A549 (cell line): ENCODE measurements around the gene KCNH4. TPM values are rescaled to one million over a fixed set of nuclear protein-coding genes. Genes with fewer than 3 reads are reported as not detected.

Experiments
- ATAC-seq, 2 experiments: fragments of 200-7000 bp in 1 of 2; fragments of >200 bp in 1 of 2; cut with Nextera tagmentation in 1 of 2; cut with Tn5 transposase in 1 of 2; 3 replicates each; pipeline versions ENCODE4 v1.8.0 to v1.9.1; 2018 to 2020; ENCODE audit warnings: mild to moderate bottlenecking in 1 of 2, moderate library complexity in 1 of 2
- CTCF ChIA-PET: fragments of 300-600 bp; sonication (Branson Sonifier 250); formaldehyde crosslinking; extraction: SDS; loops from one replicate; lab custom pipeline; 2021; ENCODE audit warnings: antibody characterized with exemption, inconsistent platforms; lab: Yijun Ruan, JAX
- POLR2A ChIA-PET: fragments of 350-600 bp; formaldehyde crosslinking; extraction: SDS; loops from one replicate; lab custom pipeline; 2021; ENCODE audit warnings: antibody characterized with exemption, inconsistent platforms; lab: Yijun Ruan, JAX
- DNase-seq, 2 experiments: peaks; one replicate each; pipeline versions ENCODE4 v3.0.0 to v3.0.0-alpha.2; 2011 to 2016; ENCODE audit warnings: low read depth in 1 of 2, low spot score in 1 of 2
- FAIRE-seq: peaks from 2 replicates; lab custom pipeline; 2011; peaks lifted over from hg19 to GRCh38; lab: Jason Lieb, UNC
- H3K27ac ChIP-seq, 2 experiments: fragments of >200 bp; sonication (Bioruptor Twin); formaldehyde crosslinking; 3 replicates each; pipeline ENCODE4 v1.5.1; 2016 to 2017
- H3K4me1 ChIP-seq: fragments of >200 bp; sonication (Bioruptor Twin); formaldehyde crosslinking; 3 replicates; pipeline ENCODE4 v1.6.1; 2016
- H3K4me2 ChIP-seq: fragments of >200 bp; sonication (Bioruptor Twin); formaldehyde crosslinking; 3 replicates; pipeline ENCODE4 v1.6.1; 2016
- H3K4me3 ChIP-seq: fragments of >200 bp; sonication (Bioruptor Twin); formaldehyde crosslinking; 3 replicates; pipeline ENCODE4 v1.5.1; 2016
- H3K9me3 ChIP-seq: fragments of >200 bp; sonication (Bioruptor Twin); formaldehyde crosslinking; 3 replicates; pipeline ENCODE4 v1.6.1; 2016
- CBX8 ChIP-seq: fragments of 200-600 bp; sonication (generic); IDR thresholded peaks from 2 replicates; pipeline ENCODE4 v1.6.1; 2016
- EHF ChIP-seq: fragments of 250-450 bp; sonication (Bioruptor Pico); IDR thresholded peaks from 2 replicates; pipeline ENCODE4 v1.5.0; 2020; ENCODE audit warnings: mild to moderate bottlenecking
- EHMT2 ChIP-seq: fragments of 200-600 bp; sonication (generic); IDR thresholded peaks from 2 replicates; pipeline ENCODE4 v1.6.1; 2016; ENCODE audit warnings: antibody characterized with exemption, low read depth, mild to moderate bottlenecking, moderate library complexity
- EP300 ChIP-seq, 2 experiments: fragments of >200 bp; sonication (Bioruptor Twin); formaldehyde crosslinking; IDR thresholded peaks; 2 replicates in 1 of 2; 3 replicates in 1 of 2; pipeline ENCODE4 v1.6.1; 2016 to 2017
- ESRRA ChIP-seq: fragments of 150-350 bp; IDR thresholded peaks from 2 replicates; pipeline ENCODE4 v1.6.1; 2014; ENCODE audit warnings: mild to moderate bottlenecking, low read length, borderline replicate concordance
- FOXS1 ChIP-seq: fragments of 250-450 bp; sonication (Bioruptor Pico); IDR thresholded peaks from 2 replicates; pipeline ENCODE4 v1.5.0; 2020; ENCODE audit warnings: mild to moderate bottlenecking, moderate library complexity
- HEYL ChIP-seq: fragments of 250-450 bp; sonication (Bioruptor Pico); IDR thresholded peaks from 2 replicates; pipeline ENCODE4 v1.8.0; 2021; ENCODE audit warnings: mild to moderate bottlenecking, moderate library complexity
- MAFK ChIP-seq: fragments of 450-650 bp; IDR thresholded peaks from 2 replicates; pipeline ENCODE4 v1.6.1; 2014; ENCODE audit not compliant: partially characterized antibody
- MAZ ChIP-seq: fragments of 150-350 bp; IDR thresholded peaks from 2 replicates; pipeline ENCODE4 v1.6.1; 2014; ENCODE audit warnings: antibody characterized with exemption, low read depth, low read length, borderline replicate concordance
- POLR2A ChIP-seq: IDR thresholded peaks from 2 replicates; pipeline ENCODE4 v1.6.1; 2012; ENCODE audit warnings: mild to moderate bottlenecking, low read length
- RNF2 ChIP-seq: fragments of 200-600 bp; sonication (generic); IDR thresholded peaks from 2 replicates; pipeline ENCODE4 v1.6.1; 2016; ENCODE audit warnings: low read depth, mild to moderate bottlenecking, antibody characterized with exemption, moderate library complexity, borderline replicate concordance
- SMC3 ChIP-seq: fragments of >200 bp; sonication (Bioruptor Twin); formaldehyde crosslinking; IDR thresholded peaks from 3 replicates; pipeline ENCODE4 v1.6.1; 2018; ENCODE audit warnings: inconsistent platforms
- TFCP2L1 ChIP-seq: fragments of 250-450 bp; sonication (Bioruptor Pico); IDR thresholded peaks from 2 replicates; pipeline ENCODE4 v1.5.0; 2021; ENCODE audit warnings: mild to moderate bottlenecking
- WGBS: methylation state at CpG from one replicate; pipeline ENCODE4 v1.1.6; 2017; ENCODE audit errors: missing lambda C conversion rate; 5-methylcytosine and 5-hydroxymethylcytosine counted together
- polyA plus RNA-seq, 4 experiments: library from polyadenylated mRNA; depleted of rRNA in 3 of 4; stranded (reverse); fragments of >200 nt; fragmentation: RNase III in 1 of 4; extraction: RNeasy Plus Mini Kit Qiagen cat#74134 plus additional on column Dnase treatment in 1 of 4; gene quantifications; 2 replicates in 3 of 4; 3 replicates in 1 of 4; pipeline ENCODE4 v1.2.3, GENCODE V29; 2011 to 2017
- TF ChIP-seq, protein P1 (sequence below): fragments of 200-600 bp; sonication (generic); IDR thresholded peaks from 2 replicates; pipeline ENCODE4 v1.6.1; 2016; ENCODE audit warnings: antibody characterized with exemption, mild to moderate bottlenecking, moderate library complexity
- TF ChIP-seq, protein P2 (sequence below): fragments of >200 bp; sonication (Bioruptor Twin); formaldehyde crosslinking; IDR thresholded peaks from 3 replicates; pipeline ENCODE4 v1.5.1; 2016
- TF ChIP-seq, protein P3 (sequence below): fragments of 250-450 bp; sonication (Bioruptor Pico); IDR thresholded peaks from 2 replicates; pipeline ENCODE4 v1.5.0; 2021; ENCODE audit warnings: mild to moderate bottlenecking, moderate library complexity, borderline replicate concordance
- TF ChIP-seq, protein P4 (sequence below): IDR thresholded peaks from 2 replicates; pipeline ENCODE4 v1.6.1; 2012; ENCODE audit warnings: low read depth, borderline replicate concordance
- TF ChIP-seq, protein P5 (sequence below): IDR thresholded peaks from 2 replicates; pipeline ENCODE4 v1.6.1; 2012

Gene KCNH4
- polyA plus RNA-seq, 2 of the 4 experiments (the other 2 are of a cell fraction): 0.25 to 0.37 TPM

DNA sequence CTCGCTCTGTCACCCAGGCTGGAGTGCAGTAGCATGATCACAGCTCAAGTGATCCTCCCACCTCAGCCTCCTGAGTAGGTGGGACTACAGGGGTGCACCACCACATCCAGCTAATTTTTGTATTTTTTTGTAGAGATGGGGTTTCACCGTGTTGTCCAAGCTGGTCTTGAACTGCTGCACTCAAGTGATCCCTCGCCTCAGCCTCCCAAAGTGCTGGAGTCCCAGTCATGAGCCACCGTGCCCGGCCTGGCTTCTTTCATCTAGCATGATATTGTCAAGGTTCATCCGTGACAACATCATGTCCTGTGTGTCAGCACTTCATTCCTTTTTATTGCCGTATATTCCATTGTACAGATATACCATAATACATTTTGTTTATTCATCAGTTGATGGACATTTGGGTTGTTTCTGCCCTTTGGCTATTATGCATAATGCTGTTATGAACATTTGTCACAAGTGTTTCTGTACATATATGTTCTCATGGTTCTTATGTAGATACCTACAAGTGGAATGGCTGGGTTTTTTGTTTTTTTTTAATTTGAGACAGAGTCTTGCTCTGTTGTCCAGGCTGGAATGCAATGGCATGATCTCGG is 16.7 kb upstream of the KCNH4 start:
- ATAC-seq (no peak), FAIRE-seq (no peak), DNase-seq (no peak)
- TF ChIP-seq TFCP2L1 (CRISPR knock-in tag): no peak
- no peak for TF ChIP-seq RNF2
- no peak for TF ChIP-seq EHMT2
- TF ChIP-seq, protein P1, sequence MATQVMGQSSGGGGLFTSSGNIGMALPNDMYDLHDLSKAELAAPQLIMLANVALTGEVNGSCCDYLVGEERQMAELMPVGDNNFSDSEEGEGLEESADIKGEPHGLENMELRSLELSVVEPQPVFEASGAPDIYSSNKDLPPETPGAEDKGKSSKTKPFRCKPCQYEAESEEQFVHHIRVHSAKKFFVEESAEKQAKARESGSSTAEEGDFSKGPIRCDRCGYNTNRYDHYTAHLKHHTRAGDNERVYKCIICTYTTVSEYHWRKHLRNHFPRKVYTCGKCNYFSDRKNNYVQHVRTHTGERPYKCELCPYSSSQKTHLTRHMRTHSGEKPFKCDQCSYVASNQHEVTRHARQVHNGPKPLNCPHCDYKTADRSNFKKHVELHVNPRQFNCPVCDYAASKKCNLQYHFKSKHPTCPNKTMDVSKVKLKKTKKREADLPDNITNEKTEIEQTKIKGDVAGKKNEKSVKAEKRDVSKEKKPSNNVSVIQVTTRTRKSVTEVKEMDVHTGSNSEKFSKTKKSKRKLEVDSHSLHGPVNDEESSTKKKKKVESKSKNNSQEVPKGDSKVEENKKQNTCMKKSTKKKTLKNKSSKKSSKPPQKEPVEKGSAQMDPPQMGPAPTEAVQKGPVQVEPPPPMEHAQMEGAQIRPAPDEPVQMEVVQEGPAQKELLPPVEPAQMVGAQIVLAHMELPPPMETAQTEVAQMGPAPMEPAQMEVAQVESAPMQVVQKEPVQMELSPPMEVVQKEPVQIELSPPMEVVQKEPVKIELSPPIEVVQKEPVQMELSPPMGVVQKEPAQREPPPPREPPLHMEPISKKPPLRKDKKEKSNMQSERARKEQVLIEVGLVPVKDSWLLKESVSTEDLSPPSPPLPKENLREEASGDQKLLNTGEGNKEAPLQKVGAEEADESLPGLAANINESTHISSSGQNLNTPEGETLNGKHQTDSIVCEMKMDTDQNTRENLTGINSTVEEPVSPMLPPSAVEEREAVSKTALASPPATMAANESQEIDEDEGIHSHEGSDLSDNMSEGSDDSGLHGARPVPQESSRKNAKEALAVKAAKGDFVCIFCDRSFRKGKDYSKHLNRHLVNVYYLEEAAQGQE: no peak
- no peak for TF ChIP-seq ESRRA
- no peak for TF ChIP-seq MAZ
- TF ChIP-seq SMC3: no peak
- no peak for TF ChIP-seq HEYL (CRISPR knock-in tag)
- TF ChIP-seq FOXS1 (CRISPR knock-in tag): no peak
- TF ChIP-seq EP300 (IDR thresholded peaks at IDR 0.05): no peak
- TF ChIP-seq, protein P2, sequence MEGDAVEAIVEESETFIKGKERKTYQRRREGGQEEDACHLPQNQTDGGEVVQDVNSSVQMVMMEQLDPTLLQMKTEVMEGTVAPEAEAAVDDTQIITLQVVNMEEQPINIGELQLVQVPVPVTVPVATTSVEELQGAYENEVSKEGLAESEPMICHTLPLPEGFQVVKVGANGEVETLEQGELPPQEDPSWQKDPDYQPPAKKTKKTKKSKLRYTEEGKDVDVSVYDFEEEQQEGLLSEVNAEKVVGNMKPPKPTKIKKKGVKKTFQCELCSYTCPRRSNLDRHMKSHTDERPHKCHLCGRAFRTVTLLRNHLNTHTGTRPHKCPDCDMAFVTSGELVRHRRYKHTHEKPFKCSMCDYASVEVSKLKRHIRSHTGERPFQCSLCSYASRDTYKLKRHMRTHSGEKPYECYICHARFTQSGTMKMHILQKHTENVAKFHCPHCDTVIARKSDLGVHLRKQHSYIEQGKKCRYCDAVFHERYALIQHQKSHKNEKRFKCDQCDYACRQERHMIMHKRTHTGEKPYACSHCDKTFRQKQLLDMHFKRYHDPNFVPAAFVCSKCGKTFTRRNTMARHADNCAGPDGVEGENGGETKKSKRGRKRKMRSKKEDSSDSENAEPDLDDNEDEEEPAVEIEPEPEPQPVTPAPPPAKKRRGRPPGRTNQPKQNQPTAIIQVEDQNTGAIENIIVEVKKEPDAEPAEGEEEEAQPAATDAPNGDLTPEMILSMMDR: no peak
- TF ChIP-seq, protein P3, sequence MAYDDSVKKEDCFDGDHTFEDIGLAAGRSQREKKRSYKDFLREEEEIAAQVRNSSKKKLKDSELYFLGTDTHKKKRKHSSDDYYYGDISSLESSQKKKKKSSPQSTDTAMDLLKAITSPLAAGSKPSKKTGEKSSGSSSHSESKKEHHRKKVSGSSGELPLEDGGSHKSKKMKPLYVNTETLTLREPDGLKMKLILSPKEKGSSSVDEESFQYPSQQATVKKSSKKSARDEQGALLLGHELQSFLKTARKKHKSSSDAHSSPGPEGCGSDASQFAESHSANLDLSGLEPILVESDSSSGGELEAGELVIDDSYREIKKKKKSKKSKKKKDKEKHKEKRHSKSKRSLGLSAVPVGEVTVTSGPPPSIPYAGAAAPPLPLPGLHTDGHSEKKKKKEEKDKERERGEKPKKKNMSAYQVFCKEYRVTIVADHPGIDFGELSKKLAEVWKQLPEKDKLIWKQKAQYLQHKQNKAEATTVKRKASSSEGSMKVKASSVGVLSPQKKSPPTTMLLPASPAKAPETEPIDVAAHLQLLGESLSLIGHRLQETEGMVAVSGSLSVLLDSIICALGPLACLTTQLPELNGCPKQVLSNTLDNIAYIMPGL: no peak
- TF ChIP-seq MAFK: no peak
- TF ChIP-seq CBX8: no peak
- TF ChIP-seq POLR2A: no peak
- TF ChIP-seq, protein P4, sequence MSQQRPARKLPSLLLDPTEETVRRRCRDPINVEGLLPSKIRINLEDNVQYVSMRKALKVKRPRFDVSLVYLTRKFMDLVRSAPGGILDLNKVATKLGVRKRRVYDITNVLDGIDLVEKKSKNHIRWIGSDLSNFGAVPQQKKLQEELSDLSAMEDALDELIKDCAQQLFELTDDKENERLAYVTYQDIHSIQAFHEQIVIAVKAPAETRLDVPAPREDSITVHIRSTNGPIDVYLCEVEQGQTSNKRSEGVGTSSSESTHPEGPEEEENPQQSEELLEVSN: no peak
- TF ChIP-seq, protein P5, sequence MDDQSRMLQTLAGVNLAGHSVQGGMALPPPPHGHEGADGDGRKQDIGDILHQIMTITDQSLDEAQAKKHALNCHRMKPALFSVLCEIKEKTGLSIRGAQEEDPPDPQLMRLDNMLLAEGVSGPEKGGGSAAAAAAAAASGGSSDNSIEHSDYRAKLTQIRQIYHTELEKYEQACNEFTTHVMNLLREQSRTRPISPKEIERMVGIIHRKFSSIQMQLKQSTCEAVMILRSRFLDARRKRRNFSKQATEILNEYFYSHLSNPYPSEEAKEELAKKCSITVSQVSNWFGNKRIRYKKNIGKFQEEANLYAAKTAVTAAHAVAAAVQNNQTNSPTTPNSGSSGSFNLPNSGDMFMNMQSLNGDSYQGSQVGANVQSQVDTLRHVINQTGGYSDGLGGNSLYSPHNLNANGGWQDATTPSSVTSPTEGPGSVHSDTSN: no peak
- TF ChIP-seq EHF (CRISPR knock-in tag): no peak
- H3K4me2 ChIP-seq: no peak overlapping the region
- no peak overlapping the region for H3K27ac ChIP-seq
- no peaks in the 10 kb centered on the region for H3K9me3 ChIP-seq
- ChIA-PET POLR2A (no interaction called here), CTCF (interaction anchor here (1.0 to 6.7 kb wide), 2 partner anchors 15 to 79 kb away, joined by 5 to 76 read pairs; partner anchors contain the start of genes HCRT and KCNH4)
- H3K4me3 ChIP-seq: no peak overlapping the region
- H3K4me1 ChIP-seq: peaks cover 22% of the 10 kb centered on the region
- whole genome bisulfite sequencing: 94% methylated on average over 8 of the region's 8 CpGs
